OCI-LY1 (cell line): Measurements from ENCODE around the gene GFOD1.

Experiments used
- CTCF ChIP-seq: fragments of 200-600 bp; sonication (generic), shearing (Covaris generic); IDR thresholded peaks from 2 replicates; pipeline ENCODE4 v1.5.1; 2017; ENCODE audit warnings: mild to moderate bottlenecking, antibody characterized with exemption, low read length, moderate library complexity, mixed read lengths
- EZH2 ChIP-seq: fragments of 200-600 bp; sonication (generic), shearing (Covaris generic); IDR thresholded peaks from 2 replicates; pipeline ENCODE4 v1.8.0; 2017; ENCODE audit warnings: borderline replicate concordance, mixed run types, mild to moderate bottlenecking, antibody characterized with exemption, low read length, moderate library complexity, mixed read lengths

GRCh38 chr6:13469693-13470092 lies 17.7 kb downstream of the GFOD1 start:
- TF ChIP-seq CTCF (no peak), EZH2 (no peak)
